ENCODE results near the gene UBL5. TPM values are rescaled to one million over a fixed set of nuclear protein-coding genes. Genes with fewer than 3 reads are reported as not detected.
A peak's percentile ranks its signal among the peaks of the same experiment; 100 is the strongest.
"Not testable (repeated sequence)": the region's sequence is repeated elsewhere in the genome, so short reads cannot be mapped to it uniquely, and the experiment has no call there.

UBL5 gene
- 144 TPM for polyA plus RNA-seq (ENCODE audit: insufficient read length)

DNA sequence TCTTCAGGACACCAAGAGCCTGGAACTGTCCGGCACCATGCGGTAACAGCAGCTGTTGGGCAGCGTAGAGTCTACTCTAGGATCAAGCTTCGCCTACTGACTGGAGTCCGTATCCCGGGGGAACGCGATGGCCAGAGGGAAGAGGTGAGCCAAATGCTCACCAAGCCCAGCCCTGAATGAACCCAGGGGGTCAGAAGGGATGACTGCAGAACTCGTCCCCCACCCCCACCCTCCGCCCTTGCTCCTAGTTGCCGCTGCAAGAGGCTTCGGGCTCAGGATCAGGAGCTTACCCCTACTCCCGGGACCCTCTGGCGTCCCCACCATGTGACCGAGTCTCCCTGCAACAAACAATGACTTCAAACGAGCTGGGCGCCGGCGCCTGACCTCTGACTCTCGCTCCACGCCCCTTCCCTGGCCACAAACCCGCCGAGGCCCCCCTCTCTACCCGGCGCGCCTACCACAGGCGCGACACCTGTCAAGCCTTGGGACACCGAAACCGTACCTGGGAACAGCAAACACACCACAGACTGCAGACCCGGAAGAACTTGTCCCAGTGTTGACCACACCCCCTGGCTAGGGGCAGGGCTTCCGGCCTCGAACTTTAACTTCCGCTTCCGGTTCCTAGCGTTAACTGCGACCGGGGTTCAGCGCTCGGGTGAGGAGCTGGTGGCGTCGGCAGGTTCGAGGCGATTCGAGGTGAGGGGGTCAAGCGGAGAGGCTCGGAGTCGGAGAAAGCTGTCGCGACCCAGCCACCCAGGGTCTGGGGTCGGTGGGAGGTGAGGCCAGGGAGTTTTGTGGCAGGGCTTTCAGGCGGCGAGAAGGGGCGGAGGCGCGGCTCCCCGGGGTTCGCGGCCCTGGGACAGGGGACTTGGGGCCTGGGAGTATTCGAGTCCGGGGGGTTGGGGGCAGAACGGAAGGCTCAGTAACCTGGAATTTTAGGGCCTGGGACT lies at the start of gene UBL5:
Gene UBL5 (plus strand): TSS at position 630 of the 950 bp plus-strand sequence. CDS start 420 bp downstream, outside the sequence.
- peak; percentile 90 for DNase-seq

DNA sequence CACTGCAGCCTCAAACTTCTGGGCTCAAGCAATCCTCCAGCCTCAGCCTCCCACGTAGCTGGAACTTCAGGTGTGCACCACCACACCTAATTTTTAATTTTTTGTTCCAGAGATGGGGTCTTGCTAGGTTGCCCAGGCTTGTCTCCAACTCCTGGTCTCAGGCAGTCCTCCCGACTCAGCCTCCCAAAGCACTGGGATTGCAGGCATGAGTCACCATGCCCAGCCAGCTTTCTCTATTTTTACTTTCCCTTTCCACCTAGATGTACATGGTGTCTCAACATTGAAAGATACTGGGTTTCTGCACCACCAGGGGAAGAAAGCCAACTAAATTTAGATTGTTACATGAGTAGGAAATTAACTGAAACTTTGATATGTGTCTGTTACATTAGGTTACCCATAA lies 45.4 kb upstream of the UBL5 start:
- DNase-seq: no peak

- not testable (repeated sequence) for DNase-seq
Observed at GRCh38 chr19:9784163-9784496, 43.6 kb upstream of the UBL5 start.

DNA sequence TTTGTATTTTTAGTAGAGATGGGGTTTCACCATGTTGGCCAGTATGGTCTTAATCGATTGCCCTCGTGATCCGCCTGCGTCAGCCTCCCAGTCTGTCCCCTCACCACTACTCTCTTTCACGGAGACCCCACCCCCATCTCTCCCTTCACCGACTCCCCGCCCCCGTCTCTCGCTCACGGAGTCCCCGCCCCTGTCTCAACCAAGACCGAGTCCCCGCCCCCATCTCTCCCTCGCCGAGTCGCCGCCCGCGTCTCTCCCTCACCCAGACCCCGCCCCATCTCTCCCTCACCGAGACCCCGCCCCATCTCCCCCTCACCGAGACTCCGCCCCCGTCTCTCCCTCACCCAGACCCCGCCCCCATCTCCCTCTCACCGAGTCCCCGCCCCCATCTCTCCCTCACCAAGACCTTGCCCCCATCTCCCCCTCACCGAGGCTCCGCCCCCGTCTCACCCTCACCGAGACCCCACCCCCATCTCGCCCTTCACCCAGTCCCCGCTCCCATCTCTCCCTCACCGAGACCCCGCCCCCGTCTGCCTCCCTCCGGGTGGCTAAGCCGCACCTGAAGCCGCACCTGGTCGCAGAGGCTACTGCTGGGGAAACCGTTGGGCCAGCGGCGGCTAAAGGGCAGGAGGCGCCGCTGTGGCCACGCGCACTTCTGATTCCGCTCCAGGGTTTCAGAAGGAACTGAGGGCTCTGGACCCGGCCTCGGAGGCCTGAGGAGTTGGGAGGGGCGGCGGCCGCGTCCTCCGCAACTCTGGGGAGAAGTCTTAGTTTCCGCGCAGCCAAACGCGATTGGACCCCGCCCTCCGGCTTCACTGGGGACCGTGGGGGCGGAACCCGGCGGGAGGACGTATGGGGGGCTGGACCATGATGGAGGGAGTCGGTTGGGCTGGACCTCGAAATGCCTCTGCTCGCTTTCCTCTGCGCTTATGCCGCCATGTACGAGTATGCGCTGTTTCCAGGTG lies 42.1 kb upstream of the UBL5 start:
- peak; percentile 94 for DNase-seq

DNA sequence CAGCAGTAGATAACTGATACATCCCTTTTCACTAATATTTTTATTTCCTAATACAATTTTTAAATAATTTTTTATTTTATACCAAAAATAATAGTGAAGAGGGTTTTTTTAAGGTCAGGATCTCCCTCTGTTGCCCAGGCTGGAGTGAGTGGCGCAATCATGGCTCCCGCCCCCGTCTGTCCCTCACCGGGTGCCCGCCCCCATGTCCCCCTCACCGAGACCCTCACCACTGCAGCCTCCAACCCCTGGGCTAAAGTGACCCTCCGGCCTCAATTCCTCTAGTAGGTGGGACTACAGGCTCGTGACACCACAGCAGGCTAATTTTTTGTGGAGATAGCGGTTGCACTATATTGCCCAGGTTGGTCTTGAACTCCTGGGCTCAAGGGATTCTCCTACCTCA lies 41.4 kb upstream of the UBL5 start:
- no peak for DNase-seq

GRCh38 chr19:9786819-9787218 lies 40.9 kb upstream of the UBL5 start:
- DNase-seq: no peak

DNA sequence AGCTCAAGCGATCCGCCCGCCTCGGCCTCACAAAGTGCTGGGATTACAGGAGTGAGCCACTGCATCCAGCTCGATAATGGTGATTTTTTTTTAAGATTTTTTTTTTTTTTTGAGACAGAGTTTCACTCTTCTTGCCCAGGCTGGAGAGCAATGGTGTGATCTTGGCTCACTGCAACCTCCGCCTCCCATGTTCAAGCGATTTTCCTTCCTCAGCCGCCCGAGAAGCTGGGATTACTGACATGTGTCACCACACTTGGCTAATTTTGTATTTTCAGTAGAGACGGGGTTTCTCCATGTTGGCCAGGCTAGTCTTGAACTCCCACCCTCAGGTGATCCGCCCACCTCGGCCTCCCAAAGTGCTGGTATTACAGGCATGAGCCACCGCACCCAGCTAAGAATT lies 39.1 kb upstream of the UBL5 start:
- not testable (repeated sequence) for DNase-seq

GRCh38 chr19:9789066-9789465 lies 38.7 kb upstream of the UBL5 start:
- no peak for DNase-seq

GRCh38 chr19:9789579-9789978 lies 38.1 kb upstream of the UBL5 start:
- DNase-seq: not testable (repeated sequence)

GRCh38 chr19:9791073-9791367 lies 36.7 kb upstream of the UBL5 start:
- not testable (repeated sequence) for DNase-seq

GRCh38 chr19:9791552-9792205 lies 36.0 kb upstream of the UBL5 start:
- DNase-seq: peak; percentile 93

GRCh38 chr19:9792206-9793070 lies 35.3 kb upstream of the UBL5 start:
- peak; percentile 94 for DNase-seq

DNA sequence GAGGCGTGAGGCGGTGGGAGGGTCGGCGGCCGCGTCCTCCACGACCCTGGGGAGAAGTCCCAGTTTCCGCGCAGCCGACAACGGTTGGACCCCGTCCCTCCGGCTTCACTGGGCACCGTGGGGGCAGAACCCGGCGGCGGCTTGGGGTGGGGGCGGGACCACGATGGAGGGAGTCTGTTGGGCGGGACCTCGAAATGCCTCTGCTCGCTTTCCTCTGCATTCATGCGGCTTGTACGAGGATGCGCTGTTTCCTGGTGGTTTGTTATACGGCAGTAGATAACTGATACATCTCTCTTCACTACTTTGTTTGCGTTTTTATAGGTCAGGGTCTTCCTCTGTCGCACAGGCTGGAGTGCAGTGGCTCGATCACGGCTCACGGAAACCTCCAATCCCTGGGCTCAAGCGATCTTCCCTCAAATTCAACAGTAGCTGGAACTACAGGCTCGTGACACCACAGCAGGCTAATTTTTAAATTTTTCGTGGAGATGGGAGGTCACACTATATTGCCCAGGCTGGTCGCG lies 34.6 kb upstream of the UBL5 start:
- no peak for DNase-seq

DNA sequence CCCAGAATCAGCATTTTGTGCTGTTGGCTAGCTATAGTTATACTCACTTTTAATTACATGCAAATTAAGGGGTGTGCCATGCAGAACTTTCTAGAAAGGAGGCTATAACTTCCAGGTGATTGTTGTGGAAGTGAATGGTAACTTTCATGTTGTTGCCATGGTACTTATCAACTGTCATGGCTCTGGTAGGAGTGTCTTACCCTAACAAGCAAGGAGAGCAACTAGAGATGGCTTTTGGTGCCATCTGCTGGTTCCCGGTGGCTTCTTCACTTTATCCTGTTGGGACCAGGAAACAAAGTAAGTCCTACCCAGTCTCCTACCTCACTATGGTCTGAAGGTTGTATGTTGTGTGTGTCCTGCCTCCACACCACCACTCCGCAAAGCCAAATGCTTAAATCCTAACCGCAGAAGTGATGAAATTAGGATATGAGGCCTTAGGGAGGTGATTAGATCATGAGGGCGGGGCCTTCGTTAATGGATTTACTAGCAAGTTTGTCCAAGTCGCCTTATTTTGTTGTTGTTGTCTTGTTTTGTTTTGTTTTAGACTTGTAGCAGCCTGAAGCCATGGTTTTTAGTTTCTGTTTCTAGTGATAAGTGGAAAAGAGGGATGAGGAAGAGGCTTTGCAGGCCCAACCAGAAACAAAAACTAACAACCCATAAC lies 31.5 kb upstream of the UBL5 start:
- DNase-seq: peak; percentile 84

DNA sequence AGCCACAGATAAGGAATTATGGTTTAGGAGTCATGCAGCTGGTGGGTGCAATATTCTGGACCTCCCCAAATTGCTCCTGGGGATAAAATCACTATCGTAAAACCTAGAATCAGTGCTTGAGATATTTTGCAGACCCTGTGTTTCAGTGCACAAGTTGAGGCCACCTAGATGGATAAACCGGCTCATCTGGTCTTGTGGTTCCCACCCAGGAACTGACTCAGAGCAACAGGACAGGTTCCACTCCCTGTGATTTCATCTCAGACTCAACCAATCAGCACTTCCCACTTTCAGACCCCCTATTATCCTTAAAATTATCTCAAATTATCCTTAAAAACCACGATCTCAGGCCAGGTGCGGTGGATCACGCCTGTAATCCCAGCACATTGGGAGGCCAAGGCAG lies 29.8 kb upstream of the UBL5 start:
- no peak for DNase-seq

GRCh38 chr19:9799162-9799561 lies 28.6 kb upstream of the UBL5 start:
- DNase-seq: no peak

GRCh38 chr19:9801976-9802375 lies 25.7 kb upstream of the UBL5 start:
- DNase-seq: no peak

DNA sequence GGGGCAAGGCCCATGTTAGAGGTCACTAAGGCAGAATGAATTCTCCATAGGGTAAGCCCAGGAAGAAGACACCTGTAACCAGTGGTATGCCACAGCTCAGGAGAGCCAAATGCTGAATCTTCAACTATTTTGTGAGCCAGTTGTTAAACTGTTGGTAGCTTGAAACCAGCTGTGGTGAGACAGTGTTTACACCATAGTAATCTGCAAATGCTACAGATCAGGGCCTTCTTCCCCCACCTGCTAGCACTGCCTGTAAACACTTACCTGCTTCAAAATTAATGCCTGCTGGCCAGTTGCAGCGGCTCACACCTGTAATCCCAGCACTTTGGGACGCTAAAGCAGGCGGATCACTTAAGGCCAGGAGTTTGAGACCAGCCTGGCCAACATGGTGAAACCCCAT lies 20.9 kb upstream of the UBL5 start:
- DNase-seq: no peak

DNA sequence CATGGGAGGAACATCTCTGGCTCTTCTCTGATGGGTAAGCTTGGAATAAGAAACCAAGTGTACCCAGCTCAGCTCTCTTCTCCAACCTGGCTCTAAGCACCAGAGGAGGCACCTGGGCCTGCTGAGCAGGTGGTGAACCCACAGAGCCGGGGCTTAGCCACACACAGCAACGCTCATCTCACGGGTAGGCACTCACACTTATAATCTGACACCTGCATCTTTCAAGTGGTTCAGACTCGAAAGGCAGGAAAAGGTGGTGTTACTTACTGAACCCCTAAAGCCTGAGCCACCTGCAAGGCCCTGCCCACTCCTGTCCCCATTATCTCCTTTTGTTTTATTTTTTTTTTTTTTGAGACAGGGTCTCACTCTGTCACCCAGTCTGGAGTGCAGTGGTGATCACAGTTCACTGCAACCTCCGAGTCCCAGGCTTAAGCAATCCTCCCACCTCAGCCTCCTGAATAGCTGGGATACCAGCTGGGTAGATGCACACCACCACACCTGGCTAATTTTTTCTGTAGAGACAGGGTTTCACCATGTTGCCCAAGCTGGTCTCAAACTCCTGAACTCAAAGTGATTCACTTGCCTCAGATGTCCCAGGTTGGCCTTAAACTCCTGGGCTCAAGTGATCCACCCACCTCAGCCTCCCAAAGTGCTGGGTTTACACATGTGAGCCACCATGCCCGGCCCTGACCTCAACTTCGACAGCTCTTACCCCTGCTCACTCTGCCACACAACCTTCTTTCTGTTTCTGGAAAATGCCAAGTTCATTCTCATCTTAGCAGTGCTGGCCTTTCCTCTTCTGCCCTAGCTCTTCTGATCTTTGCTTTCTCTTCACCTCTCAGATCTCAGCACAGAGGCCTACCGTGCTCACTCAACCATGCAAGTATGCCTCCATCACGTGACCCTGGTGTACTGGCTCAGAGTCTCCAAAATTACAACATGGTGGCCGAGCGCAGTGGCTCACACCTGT lies 18.6 kb upstream of the UBL5 start:
- DNase-seq: no peak

- DNase-seq: no peak
Observed at GRCh38 chr19:9811139-9811538, 16.6 kb upstream of the UBL5 start.

Data from hindlimb muscle (tissue), 1 donor.